ENCODE measurements around the gene CD37.
A peak's percentile ranks its signal among the peaks of the same experiment; 100 is the strongest.
"Not testable (repeated sequence)": the region's sequence is repeated elsewhere in the genome, so short reads cannot be mapped to it uniquely, and the experiment has no call there.

Gene CD37

GRCh38 chr19:49348305-49349189 is 13.3 kb downstream of the CD37 start:
- no peak for DNase-seq

DNA sequence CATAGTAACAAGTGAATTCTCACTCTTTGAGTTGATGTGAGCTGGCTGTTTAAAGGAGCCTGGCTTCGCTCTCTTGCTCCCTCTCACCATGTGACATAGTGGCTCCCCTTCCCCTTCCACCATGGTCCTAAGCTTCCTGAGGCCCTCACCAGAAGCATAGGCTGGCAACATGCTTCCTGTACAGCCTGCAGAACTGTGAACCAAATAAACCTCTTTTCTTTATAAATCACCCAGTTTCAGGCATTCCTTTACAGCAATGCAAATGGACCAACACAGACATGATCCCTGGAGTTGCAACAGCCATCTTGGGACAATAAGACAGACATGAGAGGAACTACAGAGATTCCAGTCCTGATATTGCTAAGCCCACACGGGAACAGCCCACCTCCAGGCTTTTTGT is 14.4 kb downstream of the CD37 start:
- no peak for DNase-seq

DNA sequence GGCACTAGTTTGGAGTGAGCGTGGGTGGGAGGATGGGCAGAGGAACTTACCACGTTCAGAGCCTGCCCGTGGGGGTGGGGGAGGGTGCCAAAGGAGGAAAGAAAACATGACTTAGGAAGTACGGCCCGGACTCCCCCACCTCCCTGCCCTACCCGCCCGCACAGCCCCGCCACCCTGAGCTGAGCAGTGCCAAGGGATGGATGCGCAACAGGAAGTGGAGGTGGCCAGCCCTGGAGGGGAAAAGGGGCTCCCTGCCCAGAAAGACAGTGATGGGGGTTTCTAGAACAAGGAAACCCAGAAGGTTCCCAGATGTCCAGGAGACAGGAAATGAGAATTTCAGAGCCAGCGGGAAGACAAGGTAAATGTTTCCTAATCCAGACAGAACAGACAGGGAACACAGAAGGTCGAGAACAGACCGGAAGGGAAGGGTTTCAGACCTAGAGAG is 20.7 kb downstream of the CD37 start:
- DNase-seq, result no peak

- DNase-seq, result no peak
Observed at GRCh38 chr19:49356382-49356781, 21.2 kb downstream of the CD37 start.

DNA sequence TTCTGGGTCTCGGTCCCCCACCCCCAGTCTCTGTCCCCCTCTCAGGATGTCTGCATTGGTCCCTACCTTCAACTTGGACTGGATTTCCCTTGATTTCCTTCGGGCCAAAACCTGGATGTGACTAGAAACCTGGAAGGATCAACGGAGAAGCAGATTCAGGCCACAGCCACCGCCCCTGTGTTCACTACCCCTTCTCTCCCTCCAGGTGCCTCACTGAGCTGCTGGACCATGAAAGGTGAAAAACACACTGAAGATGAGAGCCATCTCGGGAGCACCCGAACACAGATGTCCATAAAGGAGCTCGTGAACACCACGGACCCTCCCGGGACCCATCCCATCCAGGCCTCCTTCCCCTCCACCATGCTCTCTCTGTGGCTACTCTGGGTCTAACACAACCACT is 22.0 kb downstream of the CD37 start:
- no peak for DNase-seq

DNA sequence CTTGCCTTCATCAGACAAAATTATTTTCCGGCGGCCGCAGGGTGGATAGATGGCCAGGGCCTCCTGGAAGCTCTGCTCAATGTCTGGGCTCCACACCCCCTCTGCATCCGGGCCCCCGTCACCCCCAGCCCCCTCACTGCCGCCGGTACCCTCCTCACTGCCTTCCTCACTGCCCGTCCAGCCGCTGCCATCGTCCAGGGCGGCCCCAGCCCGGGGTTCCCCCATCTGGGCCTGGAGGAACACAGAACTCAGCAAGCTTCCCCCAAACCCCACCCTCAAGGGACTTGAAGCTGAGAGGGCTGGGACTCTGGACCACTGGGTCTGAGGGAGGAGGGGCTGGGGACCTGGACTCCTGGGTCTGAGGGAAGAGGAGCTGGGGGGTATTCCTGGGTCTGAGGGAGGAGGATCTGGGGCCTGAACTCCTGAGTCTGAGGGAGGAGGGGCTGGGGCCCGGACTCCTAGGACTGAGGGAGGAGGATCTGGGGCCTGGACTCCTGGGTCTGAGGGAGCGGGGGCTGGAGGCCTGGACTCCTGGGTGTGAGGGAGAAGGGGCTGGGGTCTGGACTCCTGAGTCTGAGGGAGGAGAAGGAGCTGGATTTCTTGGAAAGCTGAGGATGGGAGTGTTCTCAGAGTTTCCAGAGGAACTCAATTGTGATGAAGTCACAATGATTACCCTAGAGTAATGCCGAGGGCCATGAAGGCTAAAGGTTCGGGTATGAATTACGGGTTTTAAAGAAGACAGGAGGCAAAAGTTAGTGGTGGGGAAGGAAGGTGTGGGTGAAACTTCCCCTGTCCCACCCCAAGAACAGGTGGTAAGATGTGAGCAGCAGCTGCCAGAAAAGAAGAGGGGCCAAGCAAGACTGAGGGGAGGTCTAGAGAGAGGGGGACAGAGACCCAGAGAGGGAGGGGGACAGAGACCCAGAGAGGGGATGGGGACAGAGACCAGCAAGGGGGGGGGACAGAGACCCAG is 24.9 kb downstream of the CD37 start:
- DNase-seq, result no peak

DNA sequence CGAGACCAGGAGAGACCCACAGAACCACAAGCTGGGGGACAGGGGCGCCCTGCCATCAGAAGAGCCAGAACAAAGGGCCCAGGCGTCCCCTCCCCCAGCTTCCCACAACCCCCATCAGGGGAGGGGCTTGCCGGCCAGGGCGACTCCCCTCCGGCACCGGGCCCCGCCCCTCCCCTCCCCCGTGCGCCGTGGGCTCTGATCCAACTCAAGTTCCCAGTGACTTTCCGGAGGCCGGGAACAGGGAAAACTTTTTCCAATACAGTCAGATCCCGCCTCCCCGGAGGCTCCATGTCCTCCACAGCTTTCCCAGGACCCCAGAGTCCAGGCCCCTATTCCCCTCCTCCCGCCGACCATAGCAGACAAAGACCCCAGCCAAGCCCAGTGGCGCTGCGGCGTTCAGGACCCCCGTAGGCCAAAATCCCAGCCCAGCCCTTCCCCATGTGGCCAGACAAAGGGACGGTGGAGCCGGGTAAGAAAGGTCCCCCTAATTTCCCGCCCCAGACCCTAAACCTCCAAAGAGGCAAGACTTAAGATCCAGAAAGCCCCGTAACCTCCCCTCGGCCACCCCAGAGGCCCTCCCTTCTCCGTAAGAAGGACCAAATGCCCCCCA is 26.3 kb downstream of the CD37 start:
- no peak for DNase-seq

DNA sequence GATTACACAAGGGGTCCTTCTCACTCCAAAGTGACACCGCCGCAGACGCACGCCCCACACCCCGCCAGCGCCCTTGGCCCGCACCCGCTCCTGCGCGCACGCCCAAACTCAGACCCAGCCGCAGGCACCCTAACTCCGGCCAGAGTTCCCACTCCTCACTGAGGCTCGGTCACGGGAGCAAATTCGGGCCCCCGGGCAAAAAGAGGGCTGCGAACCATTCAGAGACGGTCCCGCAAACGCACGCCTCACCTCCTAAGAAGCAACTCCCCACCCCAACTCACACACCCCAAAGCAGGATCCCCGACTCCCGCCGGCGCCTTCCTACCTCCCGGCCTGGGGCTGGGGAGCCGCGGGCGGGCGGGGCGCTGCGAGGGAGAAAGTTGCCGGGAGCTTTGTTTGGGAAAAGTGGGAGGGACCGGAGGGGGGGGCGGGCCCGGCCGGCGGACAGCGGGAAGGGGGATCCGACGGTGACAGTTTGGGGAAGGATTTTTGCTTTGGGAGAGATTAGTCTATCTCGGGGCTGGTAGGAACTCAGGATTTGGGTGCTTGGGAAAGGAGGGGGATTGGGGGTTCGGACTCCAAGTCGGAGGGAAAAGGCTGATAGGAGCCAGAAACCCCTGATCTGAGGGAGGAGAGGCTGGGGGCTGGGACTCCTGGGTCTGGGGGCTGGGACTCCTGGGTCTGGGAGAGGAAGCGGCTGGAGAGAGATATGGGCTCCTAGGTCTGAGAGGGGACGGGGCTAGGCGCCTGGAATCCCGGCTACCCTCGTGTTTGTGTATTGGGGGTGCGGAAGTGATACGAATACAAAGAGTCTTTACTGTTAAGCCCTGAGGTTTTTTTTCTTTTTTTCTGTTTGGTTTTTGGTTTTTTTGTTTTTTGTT is 27.1 kb downstream of the CD37 start, which contains the start of gene TEAD2:
TEAD2 (minus strand) TSS at position 369 of the 881 bp plus-strand sequence. CDS start 2,341 bp downstream, outside the sequence.
- DNase-seq, result no peak

- no peak for DNase-seq
Observed at GRCh38 chr19:49362929-49363267, 27.7 kb downstream of the CD37 start.

DNA sequence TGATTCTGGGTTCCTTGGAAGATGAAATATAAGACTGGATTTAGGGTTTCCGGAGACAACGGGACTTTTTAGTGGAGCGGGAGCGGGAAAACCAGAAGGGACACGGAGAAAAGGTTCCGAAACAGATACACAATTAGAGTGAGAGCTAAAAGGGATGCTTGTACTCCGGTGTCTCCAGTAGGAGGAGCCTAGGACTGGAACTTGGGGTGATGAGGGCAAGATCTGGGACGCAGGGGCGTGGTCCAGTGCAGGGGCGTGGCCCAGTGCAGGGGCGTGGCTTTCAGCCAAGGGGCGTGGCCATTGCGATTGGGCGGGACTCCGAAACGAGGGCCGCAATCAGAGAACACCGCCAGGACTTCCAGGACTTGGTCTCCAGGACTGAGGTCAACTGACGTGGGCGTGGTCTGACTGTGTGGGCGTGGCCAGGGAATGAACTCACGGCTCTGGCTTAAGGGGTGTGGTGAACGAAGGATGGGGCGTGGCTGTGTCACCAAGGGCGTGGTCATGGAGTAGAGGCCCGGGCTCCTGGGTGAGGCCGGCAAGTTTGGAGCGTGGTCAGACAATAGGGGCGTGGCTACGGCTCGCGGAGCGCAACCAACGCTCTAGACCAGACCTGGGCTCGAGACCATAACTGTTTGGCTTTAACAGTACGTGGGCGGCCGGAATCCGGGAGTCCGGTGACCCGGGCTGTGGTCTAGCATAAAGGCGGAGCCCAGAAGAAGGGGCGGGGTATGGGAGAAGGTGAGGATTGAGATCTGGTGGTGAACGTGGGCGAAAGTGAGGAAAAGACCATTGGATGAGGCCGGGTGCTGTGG is 28.3 kb downstream of the CD37 start, which contains the start of gene DKKL1:
DKKL1 (plus strand) TSS at position 610 of the 815 bp plus-strand sequence; CDS start at position 732, 122 bp downstream.
- peak; percentile 56 for DNase-seq

- no peak for DNase-seq
Observed at GRCh38 chr19:49364083-49364737, 29.0 kb downstream of the CD37 start.

- no peak for DNase-seq
Observed at GRCh38 chr19:49366110-49366509, 30.9 kb downstream of the CD37 start.

GRCh38 chr19:49368711-49369358 is 33.6 kb downstream of the CD37 start:
- DNase-seq, result no peak

- DNase-seq, result no peak
Observed at GRCh38 chr19:49371184-49371583, 36.0 kb downstream of the CD37 start.

- not testable (repeated sequence) for DNase-seq
Observed at GRCh38 chr19:49373174-49373573, 38.0 kb downstream of the CD37 start.

DNA sequence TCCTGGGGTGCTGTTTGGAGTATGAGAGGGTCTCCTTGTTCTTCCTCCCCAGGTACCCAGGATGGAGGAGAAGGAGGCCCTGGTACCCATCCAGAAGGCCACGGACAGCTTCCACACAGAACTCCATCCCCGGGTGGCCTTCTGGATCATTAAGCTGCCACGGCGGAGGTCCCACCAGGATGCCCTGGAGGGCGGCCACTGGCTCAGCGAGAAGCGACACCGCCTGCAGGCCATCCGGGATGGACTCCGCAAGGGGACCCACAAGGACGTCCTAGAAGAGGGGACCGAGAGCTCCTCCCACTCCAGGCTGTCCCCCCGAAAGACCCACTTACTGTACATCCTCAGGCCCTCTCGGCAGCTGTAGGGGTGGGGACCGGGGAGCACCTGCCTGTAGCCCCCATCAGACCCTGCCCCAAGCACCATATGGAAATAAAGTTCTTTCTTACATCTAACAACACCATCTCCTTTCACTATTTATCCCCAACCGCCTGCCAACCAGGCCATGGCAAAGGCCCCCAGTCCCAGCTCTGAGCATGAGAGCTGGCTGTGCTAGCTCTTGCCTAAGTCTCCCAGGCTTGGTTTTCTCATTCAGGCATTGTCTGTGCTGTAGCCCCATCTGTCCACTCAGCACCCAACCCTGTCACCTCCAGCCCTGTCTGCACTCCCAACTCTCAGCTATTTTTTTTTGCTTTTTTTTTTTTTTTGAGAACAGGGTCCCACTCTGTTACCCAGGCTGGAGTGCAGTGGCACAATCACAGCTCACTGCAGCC is 39.6 kb downstream of the CD37 start:
- no peak for DNase-seq

- DNase-seq, result no peak
Observed at GRCh38 chr19:49378512-49378911, 43.3 kb downstream of the CD37 start.

- no peak for DNase-seq
Observed at GRCh38 chr19:49380391-49380790, 45.2 kb downstream of the CD37 start.

- DNase-seq, result no peak
Observed at GRCh38 chr19:49382639-49383038, 47.4 kb downstream of the CD37 start.
